ENCODE data around the gene SPSB2.

Gene SPSB2

GRCh38 chr12:6845395-6845794 lies 27.7 kb downstream of the SPSB2 start:
- TF ChIP-seq TAF1 (IDR thresholded peaks at IDR 0.05; ENCODE audit: borderline replicate concordance, insufficient read depth, low read length) (no peak), POLR2AphosphoS5 (IDR thresholded peaks at IDR 0.05; ENCODE audit: low read depth, low read length) (no peak), FOXP2 (optimal IDR thresholded peaks at IDR 0.05; ENCODE audit: borderline replicate concordance, extremely low read depth, extremely low read length, insufficient read depth) (no peak), REST (IDR thresholded peaks at IDR 0.05; ENCODE audit: insufficient read depth in 1 of 2, low read depth in 2 of 2, low read length in 2 of 2) (no peak), SIN3A (IDR thresholded peaks at IDR 0.05; ENCODE audit: borderline replicate concordance, insufficient read depth, low read length) (no peak)

GRCh38 chr12:6843118-6843902 lies 29.8 kb downstream of the SPSB2 start:
- TF ChIP-seq FOXP2 (optimal IDR thresholded peaks at IDR 0.05; ENCODE audit: borderline replicate concordance, extremely low read depth, extremely low read length, insufficient read depth) (no peak), SIN3A (IDR thresholded peaks at IDR 0.05; ENCODE audit: borderline replicate concordance, insufficient read depth, low read length) (no peak), TAF1 (IDR thresholded peaks at IDR 0.05; ENCODE audit: borderline replicate concordance, insufficient read depth, low read length) (no peak), POLR2AphosphoS5 (IDR thresholded peaks at IDR 0.05; ENCODE audit: low read depth, low read length) (no peak), REST (IDR thresholded peaks at IDR 0.05; ENCODE audit: insufficient read depth in 1 of 2, low read depth in 2 of 2, low read length in 2 of 2) (no peak)

GRCh38 chr12:6842075-6842474 lies 31.0 kb downstream of the SPSB2 start:
- no peak for TF ChIP-seq TAF1 (IDR thresholded peaks at IDR 0.05; ENCODE audit: borderline replicate concordance, insufficient read depth, low read length)
- TF ChIP-seq FOXP2 (optimal IDR thresholded peaks at IDR 0.05; ENCODE audit: borderline replicate concordance, extremely low read depth, extremely low read length, insufficient read depth): no peak
- no peak for TF ChIP-seq SIN3A (IDR thresholded peaks at IDR 0.05; ENCODE audit: borderline replicate concordance, insufficient read depth, low read length)
- no peak for TF ChIP-seq POLR2AphosphoS5 (IDR thresholded peaks at IDR 0.05; ENCODE audit: low read depth, low read length)
- TF ChIP-seq REST (IDR thresholded peaks at IDR 0.05; ENCODE audit: insufficient read depth in 1 of 2, low read depth in 2 of 2, low read length in 2 of 2): no peak

- TF ChIP-seq FOXP2 (optimal IDR thresholded peaks at IDR 0.05; ENCODE audit: borderline replicate concordance, extremely low read depth, extremely low read length, insufficient read depth): no peak
- TF ChIP-seq POLR2AphosphoS5 (IDR thresholded peaks at IDR 0.05; ENCODE audit: low read depth, low read length): no peak
- no peak for TF ChIP-seq SIN3A (IDR thresholded peaks at IDR 0.05; ENCODE audit: borderline replicate concordance, insufficient read depth, low read length)
- TF ChIP-seq TAF1 (IDR thresholded peaks at IDR 0.05; ENCODE audit: borderline replicate concordance, insufficient read depth, low read length): no peak
Observed at GRCh38 chr12:6840761-6841515, 32.2 kb downstream of the SPSB2 start, which contains the start of gene GNB3. GNB3 (plus strand) TSS chr12:6840925; CDS start chr12:6841288, 363 bp downstream.

- no peak for TF ChIP-seq POLR2AphosphoS5 (IDR thresholded peaks at IDR 0.05; ENCODE audit: low read depth, low read length)
- no peak for TF ChIP-seq REST (IDR thresholded peaks at IDR 0.05; ENCODE audit: insufficient read depth in 1 of 2, low read depth in 2 of 2, low read length in 2 of 2)
- TF ChIP-seq FOXP2 (optimal IDR thresholded peaks at IDR 0.05; ENCODE audit: borderline replicate concordance, extremely low read depth, extremely low read length, insufficient read depth): no peak
- TF ChIP-seq SIN3A (IDR thresholded peaks at IDR 0.05; ENCODE audit: borderline replicate concordance, insufficient read depth, low read length): no peak
- no peak for TF ChIP-seq TAF1 (IDR thresholded peaks at IDR 0.05; ENCODE audit: borderline replicate concordance, insufficient read depth, low read length)
Observed at GRCh38 chr12:6840330-6840729, 32.8 kb downstream of the SPSB2 start.
